Measurements from ENCODE around the gene SLC9A9. TPM values are rescaled to one million over a fixed set of nuclear protein-coding genes. Genes with fewer than 3 reads are reported as not detected.

The SLC9A9 gene
- polyA plus RNA-seq, 1 of the 3 experiments (the other 2 are of a cell fraction), result 0.05 TPM

- Histone ChIP-seq H3F3A (replicated peaks; ENCODE audit: insufficient read depth) (no peaks in the 10 kb centered on the region), H3K4me1 (ENCODE audit: control insufficient read depth in 1 of 2, insufficient read depth in 2 of 2, low read depth in 1 of 2, low read length in 1 of 2) (no peaks in the 10 kb centered on the region), H3K79me2 (ENCODE audit: insufficient read depth) (no peaks in the 10 kb centered on the region), H3K27ac (ENCODE audit: low read depth in 2 of 2, low read length in 1 of 2) (no peak overlapping the region), H3K4me3 (ENCODE audit: low read depth in 2 of 2, low read length in 1 of 2) (no peak overlapping the region), H3K9ac (no peak overlapping the region), H4K20me1 (ENCODE audit: insufficient read depth) (no peaks in the 10 kb centered on the region), H3K9me2 (no peaks in the 10 kb centered on the region), H3K9me3 (no peaks in the 10 kb centered on the region), H3K27me3 (ENCODE audit: insufficient read depth) (no peaks in the 10 kb centered on the region), H3K36me3 (replicated peaks in 1 of 2; ENCODE audit: control insufficient read depth in 1 of 2, insufficient read depth in 2 of 2, low read length in 1 of 2) (no peaks in the 10 kb centered on the region), H2AFZ (ENCODE audit: low read depth) (no peak overlapping the region), H3K4me2 (no peak overlapping the region)
- WGBS (ENCODE audit: low lambda C conversion rate), result 3% methylated on average over 2 of the region's 2 CpGs
- POLR2A ChIA-PET, result no interaction called here
- no peak for DNase-seq
- TF ChIP-seq MEF2A (IDR thresholded peaks at IDR 0.05; ENCODE audit: borderline replicate concordance, low read depth) (no peak), FOXM1 (IDR thresholded peaks at IDR 0.05; ENCODE audit: low read depth) (no peak), USF1 (IDR thresholded peaks at IDR 0.05; ENCODE audit: borderline replicate concordance, low read depth) (no peak), EP300 (IDR thresholded peaks at IDR 0.05; ENCODE audit: borderline replicate concordance in 1 of 2, low read depth in 1 of 2, low read length in 1 of 2) (no peak), PBX3 (IDR thresholded peaks at IDR 0.05) (no peak), POLR2AphosphoS5 (IDR thresholded peaks at IDR 0.05; ENCODE audit: low read depth, low read length) (no peak), NFIC (IDR thresholded peaks at IDR 0.05; ENCODE audit: borderline replicate concordance) (no peak), MAX (IDR thresholded peaks at IDR 0.05; ENCODE audit: low read depth) (no peak), NRF1 (IDR thresholded peaks at IDR 0.05; ENCODE audit: low read depth, low read length) (no peak), FOXJ3 (CRISPR knock-in tag; IDR thresholded peaks at IDR 0.05) (no peak), RAD21 (IDR thresholded peaks at IDR 0.05; ENCODE audit: low read length) (no peak), SMC3 (IDR thresholded peaks at IDR 0.05; ENCODE audit: low read depth, low read length) (no peak)
- CTCF ChIA-PET, result no interaction called here
These were observed 4.7 kb downstream of the SLC9A9 start for GRCh38 chr3:143843587-143843986.

- 3% methylated on average over 4 of the region's 4 CpGs for WGBS (ENCODE audit: low lambda C conversion rate)
- POLR2A ChIA-PET, result no interaction called here
- TF ChIP-seq TCF12 (IDR thresholded peaks at IDR 0.05), result no peak
- TF ChIP-seq JUND (IDR thresholded peaks at IDR 0.05), result no peak
- no peak for TF ChIP-seq SMC3 (IDR thresholded peaks at IDR 0.05; ENCODE audit: low read depth, low read length)
- no peak for TF ChIP-seq FOXM1 (IDR thresholded peaks at IDR 0.05; ENCODE audit: low read depth)
- no peak for TF ChIP-seq GATA2 (CRISPR knock-in tag; IDR thresholded peaks at IDR 0.05)
- TF ChIP-seq GABPA (IDR thresholded peaks at IDR 0.05; ENCODE audit: low read depth), result no peak
- no peak for TF ChIP-seq CTCF (IDR thresholded peaks at IDR 0.05)
- TF ChIP-seq MAX (IDR thresholded peaks at IDR 0.05; ENCODE audit: low read depth), result no peak
- TF ChIP-seq ELF1 (IDR thresholded peaks at IDR 0.05), result no peak
- no peak for TF ChIP-seq POLR2AphosphoS5 (IDR thresholded peaks at IDR 0.05; ENCODE audit: low read depth, low read length)
- TF ChIP-seq REST (IDR thresholded peaks at IDR 0.05; ENCODE audit: low read depth, low read length), result no peak
- TF ChIP-seq CHD2 (IDR thresholded peaks at IDR 0.05; ENCODE audit: low read length, partially characterized antibody), result no peak
- no peak for TF ChIP-seq MXI1 (IDR thresholded peaks at IDR 0.05; ENCODE audit: low read depth, low read length)
- Histone ChIP-seq H3K9me2 (no peaks in the 10 kb centered on the region), H3K4me3 (ENCODE audit: low read depth in 2 of 2, low read length in 1 of 2) (no peak overlapping the region), H3K9me3 (no peaks in the 10 kb centered on the region), H4K20me1 (ENCODE audit: insufficient read depth) (no peaks in the 10 kb centered on the region), H3K4me2 (no peak overlapping the region), H2AFZ (ENCODE audit: low read depth) (no peak overlapping the region), H3K79me2 (ENCODE audit: insufficient read depth) (no peaks in the 10 kb centered on the region), H3F3A (replicated peaks; ENCODE audit: insufficient read depth) (no peaks in the 10 kb centered on the region), H3K9ac (no peak overlapping the region), H3K27ac (ENCODE audit: low read depth in 2 of 2, low read length in 1 of 2) (no peak overlapping the region), H3K36me3 (replicated peaks in 1 of 2; ENCODE audit: control insufficient read depth in 1 of 2, insufficient read depth in 2 of 2, low read length in 1 of 2) (no peaks in the 10 kb centered on the region), H3K27me3 (ENCODE audit: insufficient read depth) (no peaks in the 10 kb centered on the region; the same call in 1 of the 2 replicates), H3K4me1 (ENCODE audit: control insufficient read depth in 1 of 2, insufficient read depth in 2 of 2, low read depth in 1 of 2, low read length in 1 of 2) (no peaks in the 10 kb centered on the region)
- DNase-seq, result no peak
- CTCF ChIA-PET, result no interaction called here
These were observed 7.6 kb downstream of the SLC9A9 start for GRCh38 chr3:143840636-143841035.

Data from SK-N-SH (cell line).